ENCODE measurements around the gene RNF166. TPM values are rescaled to one million over a fixed set of nuclear protein-coding genes. Genes with fewer than 3 reads are reported as not detected.
A peak's percentile ranks its signal among the peaks of the same experiment; 100 is the strongest.

The RNF166 gene
- total RNA-seq, 2 experiments from 2014 or later = 334 to 355 TPM

GRCh38 chr16:88706965-88707826 lies 988 bp upstream of the RNF166 start:
- intact Hi-C loops (cut with DNase I, micrococcal nuclease) = loop anchor here (1.0 to 10.0 kb wide), 5 partner anchors 132 to 1268 kb away; partner anchors contain the start of genes ZC3H18 (in 2 of the 2) and ZFPM1 (in 2 of the 2)
- Histone ChIP-seq H3K4me1 (ENCODE audit: insufficient read depth, low read length) (peaks cover 48% of the 10 kb centered on the region), H3K4me3 (ENCODE audit: low read length) (peak overlapping the region; percentile 88), H3K27me3 (ENCODE audit: control insufficient read depth in 1 of 2, insufficient read depth in 2 of 2, low read length in 2 of 2) (no peaks in the 10 kb centered on the region), H3K9me3 (ENCODE audit: control insufficient read depth in 1 of 2, insufficient read depth in 1 of 2, low read length in 2 of 2) (no peaks in the 10 kb centered on the region), H3K27ac (ENCODE audit: low read depth in 1 of 2, low read length in 2 of 2) (peak overlapping the region; percentile 57 to 90), H3K36me3 (ENCODE audit: insufficient read depth, low read length) (peaks cover 7% of the 10 kb centered on the region)
- Mint-ChIP-seq H3K27ac (peak overlapping the region; percentile 92), H3K4me1 (ENCODE audit: low read depth) (peaks cover 46% of the 10 kb centered on the region), H3K36me3 (ENCODE audit: low read depth) (peaks cover 28% of the 10 kb centered on the region), H3K27me3 (no peaks in the 10 kb centered on the region), H3K9me3 (no peaks in the 10 kb centered on the region), H3K4me3 (peak overlapping the region; percentile 89)
- ATAC-seq (ENCODE audit: poor library complexity) (no peak), DNase-seq (peak in 2 of 14 experiments; percentile 42 to 47)
- POLR2A ChIA-PET = interaction anchor here (0.7 to 8.2 kb wide), 6 partner anchors 15 to 408 kb away, joined by 3 to 71 read pairs (median 3); partner anchors contain the start of genes SNAI3 and ZC3H18
- TF ChIP-seq CTCF (IDR thresholded peaks at IDR 0.05) = no peak
- CTCF ChIA-PET = interaction anchor here (1.2 kb wide), 1 partner anchor 30 kb away, joined by 6 read pairs; no protein-coding TSS in a partner anchor

GRCh38 chr16:88705801-88706228 lies 393 bp downstream of the RNF166 start:
- peak in 5 of 14 experiments; percentile 22 to 57 (median 35) for DNase-seq
- no peak for ATAC-seq (ENCODE audit: poor library complexity)
- no peak for TF ChIP-seq CTCF (IDR thresholded peaks at IDR 0.05)
- intact Hi-C loops (cut with DNase I, micrococcal nuclease) = loop anchor here (1.0 to 10.0 kb wide), 6 partner anchors 25 to 1269 kb away; partner anchors contain the start of genes ZC3H18 (in 2 of the 2) and ZFPM1 (in 2 of the 2)
- Mint-ChIP-seq H3K27ac (peak overlapping the region; percentile 100), H3K4me1 (ENCODE audit: low read depth) (peaks cover 58% of the 10 kb centered on the region), H3K36me3 (ENCODE audit: low read depth) (peaks cover 33% of the 10 kb centered on the region), H3K27me3 (no peaks in the 10 kb centered on the region), H3K9me3 (no peaks in the 10 kb centered on the region), H3K4me3 (peak overlapping the region; percentile 99)
- ChIA-PET CTCF (interaction anchor here (0.7 to 4.2 kb wide), 3 partner anchors 20 to 32 kb away, joined by 3 to 23 read pairs (median 4); partner anchors contain the start of gene SNAI3), POLR2A (interaction anchor here (0.9 to 8.2 kb wide), 10 partner anchors 17 to 410 kb away, joined by 3 to 71 read pairs (median 5); partner anchors contain the start of genes MVD, SNAI3 and ZC3H18)
- Histone ChIP-seq H3K27ac (ENCODE audit: low read depth in 1 of 2, low read length in 2 of 2) (peak overlapping the region; percentile 93 to 96), H3K4me1 (ENCODE audit: insufficient read depth, low read length) (peaks cover 62% of the 10 kb centered on the region), H3K36me3 (ENCODE audit: insufficient read depth, low read length) (peaks cover 8% of the 10 kb centered on the region), H3K27me3 (ENCODE audit: control insufficient read depth in 1 of 2, insufficient read depth in 2 of 2, low read length in 2 of 2) (no peaks in the 10 kb centered on the region), H3K9me3 (ENCODE audit: control insufficient read depth in 1 of 2, insufficient read depth in 1 of 2, low read length in 2 of 2) (no peaks in the 10 kb centered on the region), H3K4me3 (ENCODE audit: low read length) (peak overlapping the region; percentile 82)

- intact Hi-C loops (cut with DNase I, micrococcal nuclease) = loop anchor here (1.0 to 10.0 kb wide), 4 partner anchors 24 to 1270 kb away; partner anchors contain the start of genes ZC3H18 (in 1 of the 2) and ZFPM1 (in 1 of the 2)
- CTCF ChIA-PET = interaction anchor here (0.5 to 4.2 kb wide), 3 partner anchors 20 to 97 kb away, joined by 3 to 23 read pairs (median 4); partner anchors contain the start of gene SNAI3
- peaks cover 12% of the 10 kb centered on the region for H3K36me3 ChIP-seq (ENCODE audit: insufficient read depth, low read length)
Observed at GRCh38 chr16:88705076-88705684, 1.0 kb downstream of the RNF166 start.

More at GRCh38 chr16:88705076-88705684, 1.0 kb downstream of the RNF166 start:
- no peaks in the 10 kb centered on the region for H3K9me3 ChIP-seq (ENCODE audit: control insufficient read depth in 1 of 2, insufficient read depth in 1 of 2, low read length in 2 of 2)
- ATAC-seq (ENCODE audit: poor library complexity) (peak; percentile 21), DNase-seq (peak in 8 of 14 experiments; percentile 27 to 78 (median 56))
- Mint-ChIP-seq H3K27me3 (no peaks in the 10 kb centered on the region), H3K4me3 (peak overlapping the region; percentile 99), H3K36me3 (ENCODE audit: low read depth) (peaks cover 39% of the 10 kb centered on the region), H3K27ac (peak overlapping the region; percentile 100), H3K4me1 (ENCODE audit: low read depth) (peaks cover 65% of the 10 kb centered on the region), H3K9me3 (no peaks in the 10 kb centered on the region)
- H3K27ac ChIP-seq (ENCODE audit: low read depth in 1 of 2, low read length in 2 of 2) = peak overlapping the region; percentile 93 to 96
- no peaks in the 10 kb centered on the region for H3K27me3 ChIP-seq (ENCODE audit: control insufficient read depth in 1 of 2, insufficient read depth in 2 of 2, low read length in 2 of 2)
- POLR2A ChIA-PET = interaction anchor here (0.5 to 8.2 kb wide), 14 partner anchors 9 to 283 kb away, joined by 3 to 71 read pairs (median 5); partner anchors contain the start of genes MVD, SNAI3 and ZC3H18
- H3K4me3 ChIP-seq (ENCODE audit: low read length) = peak overlapping the region; percentile 82
- no peak for TF ChIP-seq CTCF (IDR thresholded peaks at IDR 0.05)
- peaks cover 69% of the 10 kb centered on the region for H3K4me1 ChIP-seq (ENCODE audit: insufficient read depth, low read length)

Measured in CD4-positive, alpha-beta T cell (primary cell).